ENCODE measurements around the gene PPP1R15A.
"Not testable (repeated sequence)": the region's sequence is repeated elsewhere in the genome, so short reads cannot be mapped to it uniquely, and the experiment has no call there.

The PPP1R15A gene

GRCh38 chr19:48918071-48918470, 45.9 kb downstream of the PPP1R15A start:
- no peaks in the 10 kb centered on the region for H3K27me3 ChIP-seq (ENCODE audit: insufficient read depth, low read length)
- no peaks in the 10 kb centered on the region for H3K79me2 ChIP-seq (ENCODE audit: insufficient read depth, low read length)
- no peak overlapping the region for H3K4me2 ChIP-seq (ENCODE audit: low read length)
- TF ChIP-seq EZH2 (IDR thresholded peaks at IDR 0.05; ENCODE audit: borderline replicate concordance, low read length) = no peak
- TF ChIP-seq, protein P1, sequence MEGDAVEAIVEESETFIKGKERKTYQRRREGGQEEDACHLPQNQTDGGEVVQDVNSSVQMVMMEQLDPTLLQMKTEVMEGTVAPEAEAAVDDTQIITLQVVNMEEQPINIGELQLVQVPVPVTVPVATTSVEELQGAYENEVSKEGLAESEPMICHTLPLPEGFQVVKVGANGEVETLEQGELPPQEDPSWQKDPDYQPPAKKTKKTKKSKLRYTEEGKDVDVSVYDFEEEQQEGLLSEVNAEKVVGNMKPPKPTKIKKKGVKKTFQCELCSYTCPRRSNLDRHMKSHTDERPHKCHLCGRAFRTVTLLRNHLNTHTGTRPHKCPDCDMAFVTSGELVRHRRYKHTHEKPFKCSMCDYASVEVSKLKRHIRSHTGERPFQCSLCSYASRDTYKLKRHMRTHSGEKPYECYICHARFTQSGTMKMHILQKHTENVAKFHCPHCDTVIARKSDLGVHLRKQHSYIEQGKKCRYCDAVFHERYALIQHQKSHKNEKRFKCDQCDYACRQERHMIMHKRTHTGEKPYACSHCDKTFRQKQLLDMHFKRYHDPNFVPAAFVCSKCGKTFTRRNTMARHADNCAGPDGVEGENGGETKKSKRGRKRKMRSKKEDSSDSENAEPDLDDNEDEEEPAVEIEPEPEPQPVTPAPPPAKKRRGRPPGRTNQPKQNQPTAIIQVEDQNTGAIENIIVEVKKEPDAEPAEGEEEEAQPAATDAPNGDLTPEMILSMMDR (IDR thresholded peaks at IDR 0.05; ENCODE audit: low read length) = no peak
- H3K4me1 ChIP-seq (ENCODE audit: insufficient read depth, low read length, severe bottlenecking) = peaks cover 11% of the 10 kb centered on the region
- H3K36me3 ChIP-seq (ENCODE audit: insufficient read depth, low read length) = peaks cover 33% of the 10 kb centered on the region
- H3K9me3 ChIP-seq (ENCODE audit: low read length) = no peaks in the 10 kb centered on the region
- H4K20me1 ChIP-seq (ENCODE audit: insufficient read depth, low read length) = no peaks in the 10 kb centered on the region
- H3K9me2 ChIP-seq (ENCODE audit: low read depth, low read length) = no peaks in the 10 kb centered on the region
- H3K27ac ChIP-seq (ENCODE audit: low read depth, low read length, poor library complexity, severe bottlenecking) = no peak overlapping the region
- H3K9ac ChIP-seq (ENCODE audit: low read length) = no peak overlapping the region
- H3F3A ChIP-seq (ENCODE audit: insufficient read depth, low read length) = no peaks in the 10 kb centered on the region
- H2AFZ ChIP-seq (ENCODE audit: low read length) = no peak overlapping the region
- H3K4me3 ChIP-seq (ENCODE audit: low read depth, low read length, poor library complexity, severe bottlenecking) = no peak overlapping the region

GRCh38 chr19:48918801-48919247, 46.6 kb downstream of the PPP1R15A start:
- Histone ChIP-seq H3K9me3 (ENCODE audit: low read length) (no peaks in the 10 kb centered on the region), H2AFZ (ENCODE audit: low read length) (no peak overlapping the region), H3K36me3 (ENCODE audit: insufficient read depth, low read length) (peaks cover 25% of the 10 kb centered on the region), H3K4me2 (ENCODE audit: low read length) (no peak overlapping the region), H3K4me1 (ENCODE audit: insufficient read depth, low read length, severe bottlenecking) (peaks cover 11% of the 10 kb centered on the region), H3K9ac (ENCODE audit: low read length) (no peak overlapping the region), H3K9me2 (ENCODE audit: low read depth, low read length) (no peaks in the 10 kb centered on the region), H3F3A (ENCODE audit: insufficient read depth, low read length) (no peaks in the 10 kb centered on the region), H3K79me2 (ENCODE audit: insufficient read depth, low read length) (no peaks in the 10 kb centered on the region), H3K4me3 (ENCODE audit: low read depth, low read length, poor library complexity, severe bottlenecking) (no peak overlapping the region), H3K27me3 (ENCODE audit: insufficient read depth, low read length) (no peaks in the 10 kb centered on the region), H3K27ac (ENCODE audit: low read depth, low read length, poor library complexity, severe bottlenecking) (no peak overlapping the region), H4K20me1 (ENCODE audit: insufficient read depth, low read length) (no peaks in the 10 kb centered on the region)
- TF ChIP-seq EZH2 (IDR thresholded peaks at IDR 0.05; ENCODE audit: borderline replicate concordance, low read length) = no peak
- TF ChIP-seq, protein P1 (IDR thresholded peaks at IDR 0.05; ENCODE audit: low read length) = no peak

- H3K79me2 ChIP-seq (ENCODE audit: insufficient read depth, low read length); H3K9me2 ChIP-seq (ENCODE audit: low read depth, low read length); H3K27ac ChIP-seq (ENCODE audit: low read depth, low read length, poor library complexity, severe bottlenecking); H3K27me3 ChIP-seq (ENCODE audit: insufficient read depth, low read length); H4K20me1 ChIP-seq (ENCODE audit: insufficient read depth, low read length); H3K4me3 ChIP-seq (ENCODE audit: low read depth, low read length, poor library complexity, severe bottlenecking); H3K9me3 ChIP-seq (ENCODE audit: low read length); H3K9ac ChIP-seq (ENCODE audit: low read length); H3K4me2 ChIP-seq (ENCODE audit: low read length); H3F3A ChIP-seq (ENCODE audit: insufficient read depth, low read length); H2AFZ ChIP-seq (ENCODE audit: low read length): not testable (repeated sequence)
- H3K4me1 ChIP-seq (ENCODE audit: insufficient read depth, low read length, severe bottlenecking) = peaks cover 11% of the 10 kb centered on the region
- peaks cover 22% of the 10 kb centered on the region; the same call in 1 of the 2 replicates for H3K36me3 ChIP-seq (ENCODE audit: insufficient read depth, low read length)
Observed at GRCh38 chr19:48919271-48919670, 47.0 kb downstream of the PPP1R15A start.

- H3K9me2 ChIP-seq (ENCODE audit: low read depth, low read length) = no peaks in the 10 kb centered on the region
- H3K9ac ChIP-seq (ENCODE audit: low read length) = no peak overlapping the region
- H3K4me1 ChIP-seq (ENCODE audit: insufficient read depth, low read length, severe bottlenecking) = peaks cover 11% of the 10 kb centered on the region
- H3K36me3 ChIP-seq (ENCODE audit: insufficient read depth, low read length) = peaks cover 16% of the 10 kb centered on the region; the same call in 1 of the 2 replicates
- no peak overlapping the region for H3K27ac ChIP-seq (ENCODE audit: low read depth, low read length, poor library complexity, severe bottlenecking)
- no peak for TF ChIP-seq EZH2 (IDR thresholded peaks at IDR 0.05; ENCODE audit: borderline replicate concordance, low read length)
- TF ChIP-seq, protein P1 (IDR thresholded peaks at IDR 0.05; ENCODE audit: low read length) = no peak
- no peak overlapping the region for H3K4me2 ChIP-seq (ENCODE audit: low read length)
- H4K20me1 ChIP-seq (ENCODE audit: insufficient read depth, low read length) = no peaks in the 10 kb centered on the region
- no peak overlapping the region for H2AFZ ChIP-seq (ENCODE audit: low read length)
- H3K4me3 ChIP-seq (ENCODE audit: low read depth, low read length, poor library complexity, severe bottlenecking) = no peak overlapping the region
- H3K9me3 ChIP-seq (ENCODE audit: low read length) = no peaks in the 10 kb centered on the region
- no peaks in the 10 kb centered on the region for H3F3A ChIP-seq (ENCODE audit: insufficient read depth, low read length)
- H3K79me2 ChIP-seq (ENCODE audit: insufficient read depth, low read length) = no peaks in the 10 kb centered on the region
- no peaks in the 10 kb centered on the region for H3K27me3 ChIP-seq (ENCODE audit: insufficient read depth, low read length)
Observed at GRCh38 chr19:48920949-48921348, 48.7 kb downstream of the PPP1R15A start.
